SJSA1 (cell line): ENCODE measurements around the gene CD3D. TPM values are rescaled to one million over a fixed set of nuclear protein-coding genes. Genes with fewer than 3 reads are reported as not detected.

ENCODE experiments used
- DNase-seq, 2 experiments: peaks; one replicate each; pipeline ENCODE4 v3.0.0-alpha.2; 2015 to 2020; ENCODE audit warnings: low spot score in 2 of 2, low read depth in 1 of 2
- H3K27ac ChIP-seq: fragments of 250-450 bp; sonication (Bioruptor Pico); 2 replicates; pipeline ENCODE4 v1.5.1; 2020; ENCODE audit warnings: mild to moderate bottlenecking, moderate library complexity
- H3K27me3 ChIP-seq: fragments of 250-450 bp; sonication (Bioruptor Pico); replicated peaks from 2 replicates; pipeline ENCODE4 v1.5.1; 2020; ENCODE audit warnings: mild to moderate bottlenecking, moderate library complexity
- H3K36me3 ChIP-seq: fragments of 250-450 bp; sonication (Bioruptor Pico); 2 replicates; pipeline ENCODE4 v1.5.1; 2020; ENCODE audit warnings: mild to moderate bottlenecking
- H3K4me1 ChIP-seq: fragments of 250-450 bp; sonication (Bioruptor Pico); replicated peaks from 2 replicates; pipeline ENCODE4 v1.6.1; 2021; ENCODE audit warnings: mild to moderate bottlenecking
- H3K4me3 ChIP-seq: fragments of 250-450 bp; sonication (Bioruptor Pico); 2 replicates; pipeline ENCODE4 v1.5.1; 2020; ENCODE audit warnings: mild to moderate bottlenecking
- H3K9me3 ChIP-seq: fragments of 250-450 bp; sonication (Bioruptor Pico); replicated peaks from 2 replicates; pipeline ENCODE4 v1.5.1; 2020; ENCODE audit warnings: mild to moderate bottlenecking
- total RNA-seq: library from RNA; depleted of rRNA; stranded (reverse); fragments of >200 nt; shearing (Covaris generic); gene quantifications from 2 replicates; pipeline ENCODE4 v1.2.3, GENCODE V29; 2014; rRNA removed

The CD3D gene
- total RNA-seq, 1 experiment from 2014 or later: not detected

DNA sequence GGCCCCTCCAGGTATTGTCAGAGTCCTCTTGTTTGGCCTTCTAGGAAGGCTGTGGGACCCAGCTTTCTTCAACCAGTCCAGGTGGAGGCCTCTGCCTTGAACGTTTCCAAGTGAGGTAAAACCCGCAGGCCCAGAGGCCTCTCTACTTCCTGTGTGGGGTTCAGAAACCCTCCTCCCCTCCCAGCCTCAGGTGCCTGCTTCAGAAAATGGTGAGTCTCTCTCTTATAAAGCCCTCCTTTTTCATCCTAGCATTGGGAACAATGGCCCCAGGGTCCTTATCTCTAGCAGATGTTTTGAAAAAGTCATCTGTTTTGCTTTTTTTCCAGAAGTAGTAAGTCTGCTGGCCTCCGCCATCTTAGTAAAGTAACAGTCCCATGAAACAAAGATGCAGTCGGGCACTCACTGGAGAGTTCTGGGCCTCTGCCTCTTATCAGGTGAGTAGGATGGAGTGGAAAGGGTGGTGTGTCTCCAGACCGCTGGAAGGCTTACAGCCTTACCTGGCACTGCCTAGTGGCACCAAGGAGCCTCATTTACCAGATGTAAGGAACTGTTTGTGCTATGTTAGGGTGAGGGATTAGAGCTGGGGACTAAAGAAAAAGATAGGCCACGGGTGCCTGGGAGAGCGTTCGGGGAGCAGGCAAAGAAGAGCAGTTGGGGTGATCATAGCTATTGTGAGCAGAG, 37.8 kb downstream of the CD3D start, which contains the start of gene CD3E:
Gene CD3E (plus strand): TSS at position 163 of the 681 bp plus-strand sequence. CDS start 223 bp downstream, at position 386.
- Histone ChIP-seq H3K27ac (no peak within 1 kb of the TSS), H3K27me3 (no peaks in the 10 kb centered on the region), H3K4me1 (no peaks in the 10 kb centered on the region), H3K4me3 (no peak within 1 kb of the TSS), H3K36me3 (no peaks in the 10 kb centered on the region), H3K9me3 (no peaks in the 10 kb centered on the region)
- DNase-seq: no peak

DNA sequence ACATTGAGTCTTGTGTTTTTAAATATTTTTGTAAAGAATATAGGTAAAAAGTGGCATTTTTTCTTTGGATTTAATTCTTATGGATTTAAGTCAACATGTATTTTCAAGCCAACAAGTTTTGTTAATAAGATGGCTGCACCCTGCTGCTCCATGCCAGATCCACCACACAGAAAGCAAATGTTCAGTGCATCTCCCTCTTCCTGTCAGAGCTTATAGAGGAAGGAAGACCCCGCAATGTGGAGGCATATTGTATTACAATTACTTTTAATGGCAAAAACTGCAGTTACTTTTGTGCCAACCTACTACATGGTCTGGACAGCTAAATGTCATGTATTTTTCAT, 38.3 kb downstream of the CD3D start:
- DNase-seq: no peak
- no peaks in the 10 kb centered on the region for H3K9me3 ChIP-seq

DNA sequence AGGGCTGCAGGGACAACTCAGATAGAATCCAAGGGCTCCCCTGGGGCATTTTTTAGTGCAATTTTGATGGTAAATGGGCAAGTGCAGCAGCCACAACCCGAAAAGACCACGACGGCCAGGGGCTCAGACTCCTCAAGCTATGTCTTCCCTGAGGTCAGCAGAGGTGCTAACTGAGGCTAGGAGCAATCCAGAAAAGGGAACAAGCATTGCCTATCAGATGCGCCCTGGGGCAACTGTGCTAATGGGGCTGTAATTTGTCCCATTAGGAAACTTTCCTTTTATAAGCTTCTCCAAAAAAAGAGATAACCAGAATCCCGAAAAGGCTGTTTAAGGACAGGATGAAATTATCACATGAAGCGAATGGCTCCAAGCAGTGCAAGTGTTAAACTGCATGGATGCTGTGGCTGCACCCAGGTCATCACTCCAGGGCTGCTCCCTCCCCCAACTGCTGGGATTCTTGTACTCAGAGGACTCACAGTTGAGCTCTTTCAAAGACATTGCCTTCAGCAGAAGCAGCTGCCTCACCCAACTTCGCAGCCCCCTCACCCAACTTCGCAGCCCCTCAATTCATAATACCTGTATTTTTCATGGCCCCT, 40.8 kb downstream of the CD3D start:
- Histone ChIP-seq H3K4me3 (no peak overlapping the region), H3K9me3 (no peaks in the 10 kb centered on the region), H3K27me3 (no peaks in the 10 kb centered on the region), H3K36me3 (no peaks in the 10 kb centered on the region), H3K27ac (no peak overlapping the region), H3K4me1 (no peaks in the 10 kb centered on the region)
- no peak for DNase-seq

More for the DNA sequence above, 38.3 kb downstream of the CD3D start:
- no peaks in the 10 kb centered on the region for H3K27me3 ChIP-seq
- no peak overlapping the region for H3K27ac ChIP-seq
- H3K4me3 ChIP-seq: no peak overlapping the region
- H3K4me1 ChIP-seq: no peaks in the 10 kb centered on the region
- no peaks in the 10 kb centered on the region for H3K36me3 ChIP-seq

DNA sequence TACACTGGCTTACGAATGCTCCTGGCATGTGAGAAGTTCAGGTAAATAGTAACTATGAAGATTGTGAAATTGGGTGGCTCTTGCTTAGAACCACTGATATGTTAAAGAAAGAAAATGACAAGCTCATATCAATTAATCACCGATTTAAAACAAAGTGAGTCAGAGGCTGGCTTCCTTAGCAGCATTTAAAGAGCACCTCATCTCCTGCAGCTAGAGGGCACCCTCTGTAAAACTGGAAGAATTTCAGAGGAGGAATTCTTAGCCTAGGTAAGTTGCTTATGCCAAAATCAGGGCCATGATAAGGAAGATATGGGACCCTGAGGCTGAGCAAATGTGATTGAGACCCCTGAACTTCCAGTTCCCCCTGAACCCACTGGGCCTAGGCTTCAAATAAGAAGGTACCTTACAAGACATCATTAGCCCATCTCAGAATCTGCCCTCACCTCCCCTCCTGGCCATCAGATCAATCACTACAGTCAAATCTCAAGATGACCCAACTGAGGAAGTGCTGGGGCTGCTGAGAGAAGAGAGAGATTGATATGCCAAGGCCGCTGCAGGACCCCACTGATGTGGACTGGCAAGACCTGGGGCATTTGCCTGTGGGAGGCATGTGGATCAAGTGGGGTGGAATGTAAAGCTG, 46.6 kb downstream of the CD3D start:
- no peaks in the 10 kb centered on the region for H3K36me3 ChIP-seq
- H3K4me3 ChIP-seq: no peak overlapping the region
- DNase-seq: no peak
- no peak overlapping the region for H3K27ac ChIP-seq
- no peaks in the 10 kb centered on the region for H3K4me1 ChIP-seq
- H3K27me3 ChIP-seq: no peaks in the 10 kb centered on the region
- no peaks in the 10 kb centered on the region for H3K9me3 ChIP-seq

DNA sequence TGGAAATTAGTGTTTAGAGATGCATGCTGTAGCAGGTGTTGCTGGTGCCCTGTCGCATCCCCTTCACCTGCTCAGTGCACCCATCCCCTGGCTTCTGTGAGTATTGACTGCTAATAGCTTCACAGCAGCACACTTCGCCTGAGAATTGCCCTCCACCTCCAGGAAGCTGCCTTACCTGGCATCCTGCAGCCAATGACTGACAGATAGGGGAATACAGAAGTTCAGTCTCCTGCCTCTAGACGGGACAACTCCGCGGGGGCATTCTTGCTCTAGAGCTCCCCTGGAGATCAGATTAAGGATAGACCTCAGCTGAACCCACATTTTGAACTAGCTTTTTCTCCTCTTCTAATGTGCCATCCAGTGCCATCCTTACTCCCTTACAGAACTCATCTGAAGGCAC, 47.3 kb downstream of the CD3D start:
- H3K9me3 ChIP-seq: no peaks in the 10 kb centered on the region
- DNase-seq: no peak

DNA sequence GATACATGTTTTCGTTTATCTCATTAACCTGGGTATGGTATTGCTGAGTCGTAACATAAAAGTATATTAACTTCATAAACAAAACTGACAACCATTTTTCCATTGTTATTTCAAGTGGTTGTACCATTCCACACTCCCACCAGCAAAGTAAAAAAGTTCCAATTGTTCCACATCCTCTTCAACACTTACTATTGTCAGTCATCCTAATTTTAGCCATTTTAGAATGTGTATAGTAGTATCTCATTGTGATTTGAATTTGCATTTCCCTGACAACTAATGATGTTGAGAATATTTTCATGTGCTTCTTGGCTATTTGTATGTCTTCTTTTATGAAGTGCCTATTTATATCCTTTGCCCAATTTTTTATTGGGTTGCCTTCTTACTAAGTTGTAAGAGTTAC, 48.5 kb downstream of the CD3D start:
- Histone ChIP-seq H3K27ac (no peak overlapping the region), H3K9me3 (no peaks in the 10 kb centered on the region), H3K4me1 (no peaks in the 10 kb centered on the region), H3K36me3 (no peaks in the 10 kb centered on the region), H3K27me3 (no peaks in the 10 kb centered on the region), H3K4me3 (no peak overlapping the region)
- no peak for DNase-seq

More for the DNA sequence above, 47.3 kb downstream of the CD3D start:
- H3K4me1 ChIP-seq: no peaks in the 10 kb centered on the region
- H3K27me3 ChIP-seq: no peaks in the 10 kb centered on the region
- H3K36me3 ChIP-seq: no peaks in the 10 kb centered on the region
- no peak overlapping the region for H3K27ac ChIP-seq
- no peak overlapping the region for H3K4me3 ChIP-seq

DNA sequence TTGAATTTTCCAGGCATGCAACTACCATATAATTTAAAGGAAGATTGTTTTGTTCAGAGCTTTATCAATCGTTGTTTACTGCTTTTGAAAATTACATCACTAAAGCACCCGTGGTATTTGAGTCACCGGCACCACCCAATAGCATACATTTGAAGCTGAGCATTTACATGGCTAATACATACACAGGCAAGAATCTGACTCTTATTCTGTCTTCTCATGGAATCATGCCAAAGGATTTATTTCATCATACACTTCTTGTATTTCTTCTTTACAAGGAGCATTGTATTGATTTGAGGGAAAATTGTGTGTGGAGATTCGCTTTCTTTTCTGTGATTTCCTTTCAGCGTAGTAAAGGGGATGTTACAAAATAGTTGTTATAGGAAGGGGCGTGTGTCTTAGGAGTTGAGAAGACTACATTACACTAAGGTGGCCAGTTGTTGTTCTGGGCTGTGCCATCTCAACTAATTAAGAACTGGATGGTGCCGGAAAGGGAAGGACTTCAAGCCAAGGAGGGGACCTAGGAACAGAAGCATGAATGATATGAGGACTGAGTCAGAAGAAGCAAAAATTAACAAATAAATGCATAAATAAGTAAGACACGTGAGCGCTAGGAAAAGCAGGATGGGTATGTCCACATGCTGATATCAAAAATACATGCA, 50.9 kb downstream of the CD3D start:
- Histone ChIP-seq H3K4me3 (no peak overlapping the region), H3K36me3 (no peaks in the 10 kb centered on the region), H3K4me1 (no peaks in the 10 kb centered on the region), H3K9me3 (no peaks in the 10 kb centered on the region), H3K27ac (no peak overlapping the region), H3K27me3 (no peaks in the 10 kb centered on the region)
- no peak for DNase-seq

DNA sequence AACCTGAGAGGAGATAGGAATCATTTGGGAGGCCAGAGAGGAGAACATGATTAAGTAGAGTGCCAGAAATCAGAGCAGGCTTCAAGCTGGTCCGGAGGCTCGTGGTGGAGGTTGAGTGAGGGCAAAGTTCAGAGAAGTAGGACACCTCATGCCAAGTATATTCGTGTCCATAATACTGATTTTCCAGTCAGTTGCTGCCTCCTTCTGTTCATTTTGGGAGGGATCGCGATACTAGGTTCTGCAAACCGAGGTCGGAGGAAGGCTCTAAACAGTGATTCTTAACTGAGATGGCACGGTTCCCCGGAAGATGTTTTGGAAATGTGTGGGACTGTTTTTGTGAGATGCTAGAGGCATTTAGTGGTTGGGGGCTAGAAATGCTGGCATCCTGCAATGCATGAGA, 51.6 kb downstream of the CD3D start:
- Histone ChIP-seq H3K27me3 (no peaks in the 10 kb centered on the region), H3K36me3 (no peaks in the 10 kb centered on the region), H3K4me3 (no peak overlapping the region), H3K4me1 (no peaks in the 10 kb centered on the region), H3K9me3 (no peaks in the 10 kb centered on the region), H3K27ac (no peak overlapping the region)
- DNase-seq: no peak

DNA sequence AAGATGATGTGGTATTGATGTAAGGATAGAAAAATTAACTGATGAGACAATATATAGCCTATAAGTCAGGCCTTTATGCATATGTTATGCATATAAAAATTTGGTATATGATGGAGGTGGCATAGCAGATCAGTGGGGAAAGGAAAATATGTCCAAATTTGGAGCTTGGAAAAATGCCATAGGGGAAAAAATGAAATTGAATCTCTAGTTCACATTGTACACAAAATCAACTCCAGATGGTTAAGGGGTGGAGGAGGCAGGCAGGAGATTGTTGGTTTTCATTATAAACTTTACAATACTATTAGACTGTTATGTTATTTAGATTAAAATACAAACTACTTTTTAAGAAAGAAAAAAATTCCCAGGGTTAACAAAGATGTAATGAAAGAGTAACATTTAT, 53.1 kb downstream of the CD3D start:
- H3K27me3 ChIP-seq: no peaks in the 10 kb centered on the region
- H3K9me3 ChIP-seq: no peaks in the 10 kb centered on the region
- no peaks in the 10 kb centered on the region for H3K4me1 ChIP-seq
- H3K36me3 ChIP-seq: no peaks in the 10 kb centered on the region
- no peak overlapping the region for H3K27ac ChIP-seq
- DNase-seq: no peak
- H3K4me3 ChIP-seq: no peak overlapping the region

Other genes starting within 250 kb of the CD3D start
- gene SCN4B, start 189.9 kb downstream of the CD3D start, total RNA-seq: not detected in 2 replicates
- gene SCN2B, start 166.1 kb downstream of the CD3D start, total RNA-seq: not detected in 2 replicates
- gene JAML, start 117.7 kb downstream of the CD3D start, total RNA-seq: not detected in 2 replicates
- not detected in 2 replicates for gene MPZL3, start 90.3 kb downstream of the CD3D start, total RNA-seq
- gene MPZL2, start 78.4 kb downstream of the CD3D start, total RNA-seq: not detected in 2 replicates
- not detected in 2 replicates for gene CD3E, start 38.0 kb downstream of the CD3D start, total RNA-seq
- not detected in 2 replicates for gene CD3G, start 1.6 kb upstream of the CD3D start, total RNA-seq
- 20.6 and 29.7 TPM in 2 replicates for gene UBE4A, start 16.9 kb upstream of the CD3D start, total RNA-seq
- gene ATP5MG, start 58.9 kb upstream of the CD3D start, total RNA-seq: 51.1 and 55.4 TPM in 2 replicates
- 12.8 and 13.4 TPM in 2 replicates for gene KMT2A, start 93.8 kb upstream of the CD3D start, total RNA-seq
- gene TTC36, start 184.8 kb upstream of the CD3D start, total RNA-seq: not detected in 2 replicates
- gene TMEM25, start 188.5 kb upstream of the CD3D start, total RNA-seq: 2.4 and 13.4 TPM in 2 replicates
- 8.2 and 38.5 TPM in 2 replicates for gene IFT46, start 223.2 kb upstream of the CD3D start, total RNA-seq
- gene ARCN1, start 229.7 kb upstream of the CD3D start, total RNA-seq: 70.9 and 102 TPM in 2 replicates